GM19193 (cell line): ENCODE data around the gene LGR6.

Experiments used
- POLR2A ChIP-seq: IDR thresholded peaks from 4 replicates; pipeline ENCODE4 v1.6.1; 2011; ENCODE audit not compliant: insufficient read depth, insufficient read length; ENCODE audit errors: extremely low read depth

LGR6 gene

GRCh38 chr1:202193614-202194327 is at the start of gene LGR6:
TSS of gene LGR6 (plus strand) at chr1:202193799. CDS start at chr1:202193990, 191 bp downstream.
- no peak for TF ChIP-seq POLR2A

GRCh38 chr1:202144402-202145067 is 49.1 kb upstream of the LGR6 start, which contains the start of gene ARL8A:
TSS of gene ARL8A (minus strand) at chr1:202144737. CDS start at chr1:202144572, 165 bp downstream.
- peak; percentile 62 for TF ChIP-seq POLR2A

GRCh38 chr1:202145068-202145743 is 48.4 kb upstream of the LGR6 start:
- TF ChIP-seq POLR2A: no peak

- TF ChIP-seq POLR2A: no peak
These were observed 47.3 kb upstream of the LGR6 start for GRCh38 chr1:202146279-202146678.

GRCh38 chr1:202146993-202147392 is 46.6 kb upstream of the LGR6 start:
- no peak for TF ChIP-seq POLR2A

GRCh38 chr1:202148391-202148790 is 45.2 kb upstream of the LGR6 start:
- no peak for TF ChIP-seq POLR2A

- TF ChIP-seq POLR2A: no peak
These were observed 44.0 kb upstream of the LGR6 start for GRCh38 chr1:202149566-202149965.

GRCh38 chr1:202150187-202150586 is 43.4 kb upstream of the LGR6 start:
- no peak for TF ChIP-seq POLR2A

GRCh38 chr1:202150602-202151001 is 43.0 kb upstream of the LGR6 start:
- TF ChIP-seq POLR2A: no peak

GRCh38 chr1:202151045-202151444 is 42.6 kb upstream of the LGR6 start:
- no peak for TF ChIP-seq POLR2A

GRCh38 chr1:202152399-202152798 is 41.2 kb upstream of the LGR6 start:
- no peak for TF ChIP-seq POLR2A

- TF ChIP-seq POLR2A: no peak
These were observed 40.3 kb upstream of the LGR6 start for GRCh38 chr1:202153284-202153683.

- no peak for TF ChIP-seq POLR2A
These were observed 39.3 kb upstream of the LGR6 start for GRCh38 chr1:202154148-202154765.

GRCh38 chr1:202154766-202155477 is 38.7 kb upstream of the LGR6 start:
- no peak for TF ChIP-seq POLR2A
